ENCODE results near the gene ADAMTSL4. TPM values are rescaled to one million over a fixed set of nuclear protein-coding genes. Genes with fewer than 3 reads are reported as not detected.

ADAMTSL4 gene
- total RNA-seq, 3 donors from 2014 or later: 3.4 to 37.1 (median 10.2) TPM

DNA sequence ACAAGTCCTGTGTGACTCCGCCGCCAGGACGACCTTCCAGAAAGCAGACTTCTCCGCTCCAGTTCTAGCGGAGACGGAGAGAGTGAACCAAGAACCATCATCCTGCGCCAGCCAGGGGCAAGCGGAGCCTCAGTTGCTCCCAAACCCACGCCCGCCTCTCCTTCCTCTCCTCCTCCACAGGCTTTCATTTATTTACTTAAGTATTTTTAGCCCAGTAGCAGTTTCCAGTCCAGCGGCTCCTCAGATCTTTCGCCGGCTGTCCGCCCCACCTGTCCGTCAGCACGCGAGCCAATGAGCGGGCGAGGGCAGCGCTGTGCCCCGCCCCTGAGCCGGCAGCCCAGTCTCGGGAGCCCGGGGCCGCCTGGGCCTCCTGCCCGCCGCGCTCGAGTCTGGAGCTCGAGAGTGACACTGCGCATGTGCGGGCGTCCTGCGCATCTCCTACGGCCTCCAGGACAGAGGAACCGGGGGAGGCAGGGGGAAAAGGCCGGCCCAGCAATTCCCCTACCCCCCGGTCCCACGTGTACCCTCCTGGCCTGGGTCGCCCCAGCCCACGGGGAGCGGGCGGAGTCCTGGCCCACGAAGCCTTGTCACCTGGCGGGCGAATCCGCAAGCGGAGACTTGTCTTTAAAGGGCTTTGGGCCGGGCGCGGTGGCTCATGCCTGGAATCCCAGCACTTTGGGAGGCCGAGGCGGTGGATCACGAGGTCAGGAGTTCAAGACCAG, 33.7 kb upstream of the ADAMTSL4 start, which contains the start of gene FALEC:
Gene FALEC, plus strand, starts transcription at position 425 of the 722 bp plus-strand sequence.
- Histone ChIP-seq H3K36me3 (ENCODE audit: low read depth) (no peaks in the 10 kb centered on the region), H3K4me1 (ENCODE audit: low read depth) (peaks cover 16% of the 10 kb centered on the region), H3K9me3 (no peaks in the 10 kb centered on the region), H3K4me3 (peak within 1 kb of the TSS; percentile 12)
- TF ChIP-seq, protein P1, sequence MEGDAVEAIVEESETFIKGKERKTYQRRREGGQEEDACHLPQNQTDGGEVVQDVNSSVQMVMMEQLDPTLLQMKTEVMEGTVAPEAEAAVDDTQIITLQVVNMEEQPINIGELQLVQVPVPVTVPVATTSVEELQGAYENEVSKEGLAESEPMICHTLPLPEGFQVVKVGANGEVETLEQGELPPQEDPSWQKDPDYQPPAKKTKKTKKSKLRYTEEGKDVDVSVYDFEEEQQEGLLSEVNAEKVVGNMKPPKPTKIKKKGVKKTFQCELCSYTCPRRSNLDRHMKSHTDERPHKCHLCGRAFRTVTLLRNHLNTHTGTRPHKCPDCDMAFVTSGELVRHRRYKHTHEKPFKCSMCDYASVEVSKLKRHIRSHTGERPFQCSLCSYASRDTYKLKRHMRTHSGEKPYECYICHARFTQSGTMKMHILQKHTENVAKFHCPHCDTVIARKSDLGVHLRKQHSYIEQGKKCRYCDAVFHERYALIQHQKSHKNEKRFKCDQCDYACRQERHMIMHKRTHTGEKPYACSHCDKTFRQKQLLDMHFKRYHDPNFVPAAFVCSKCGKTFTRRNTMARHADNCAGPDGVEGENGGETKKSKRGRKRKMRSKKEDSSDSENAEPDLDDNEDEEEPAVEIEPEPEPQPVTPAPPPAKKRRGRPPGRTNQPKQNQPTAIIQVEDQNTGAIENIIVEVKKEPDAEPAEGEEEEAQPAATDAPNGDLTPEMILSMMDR (IDR thresholded peaks at IDR 0.05): no peak
- intact Hi-C loops (cut with DNase I, micrococcal nuclease): no loop called here
- peak; percentile 98 for ATAC-seq
- peak; percentile 95 to 98 (median 98) for DNase-seq

DNA sequence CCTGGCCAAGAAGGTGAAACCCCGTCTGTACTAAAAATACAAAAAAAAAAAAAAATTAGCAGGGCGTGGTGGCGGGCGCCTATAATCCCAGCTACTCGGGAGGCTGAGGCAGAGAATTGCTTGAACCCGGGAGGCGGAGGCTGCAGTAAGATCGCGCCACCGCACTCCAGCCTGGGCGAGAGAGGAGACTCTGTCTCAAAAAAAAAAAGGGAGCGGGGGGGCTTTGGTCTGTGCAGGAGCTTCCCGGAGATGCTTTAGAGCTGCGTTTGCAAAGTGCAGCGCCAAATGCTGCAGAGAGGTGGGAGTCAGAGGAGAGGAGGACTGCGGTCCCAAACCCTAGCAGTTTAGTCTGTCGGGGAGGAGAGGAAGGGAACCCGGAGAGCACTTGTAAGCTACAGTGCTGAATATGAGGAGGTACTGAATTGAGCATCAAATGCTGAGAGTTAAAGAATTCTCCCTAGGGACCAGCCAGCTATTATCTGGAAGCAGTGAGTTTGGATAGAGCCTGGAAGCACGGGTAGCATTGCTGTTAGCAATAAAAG, 33.1 kb upstream of the ADAMTSL4 start:
- Histone ChIP-seq H3K4me3 (no peak overlapping the region), H3K9me3 (no peaks in the 10 kb centered on the region), H3K36me3 (ENCODE audit: low read depth) (no peaks in the 10 kb centered on the region), H3K4me1 (ENCODE audit: low read depth) (peaks cover 16% of the 10 kb centered on the region)
- peak in 1 of 3 donors; percentile 17 for DNase-seq
- TF ChIP-seq, protein P1 (IDR thresholded peaks at IDR 0.05): no peak
- intact Hi-C loops (cut with DNase I, micrococcal nuclease): no loop called here
- ATAC-seq: peak; percentile 8

DNA sequence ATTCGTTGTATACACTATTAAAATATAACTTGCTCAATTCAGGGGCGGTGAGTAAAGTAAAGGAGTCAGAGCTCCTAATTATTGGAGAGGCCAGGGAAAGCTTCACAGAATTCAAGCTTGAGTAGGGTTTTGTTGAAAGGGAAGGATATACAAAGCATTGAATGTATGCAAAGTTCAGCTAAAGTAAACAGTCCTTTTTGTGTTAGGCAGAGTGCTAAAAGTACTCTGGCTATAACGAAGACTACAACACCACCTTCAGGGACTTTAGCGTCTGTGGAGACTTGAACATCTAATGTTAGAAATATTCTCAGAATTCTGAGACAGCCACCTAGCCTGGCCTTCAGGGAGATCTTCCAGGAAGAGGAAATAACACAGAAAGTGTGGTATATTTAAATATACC, 32.6 kb upstream of the ADAMTSL4 start:
- intact Hi-C loops (cut with DNase I, micrococcal nuclease): no loop called here
- H3K4me1 ChIP-seq (ENCODE audit: low read depth): peaks cover 16% of the 10 kb centered on the region
- DNase-seq (peak in 1 of 3 donors; percentile 25), ATAC-seq (peak; percentile 3)
- no peak overlapping the region for H3K4me3 ChIP-seq
- no peaks in the 10 kb centered on the region for H3K36me3 ChIP-seq (ENCODE audit: low read depth)
- TF ChIP-seq, protein P1 (IDR thresholded peaks at IDR 0.05): no peak
- H3K9me3 ChIP-seq: no peaks in the 10 kb centered on the region

DNA sequence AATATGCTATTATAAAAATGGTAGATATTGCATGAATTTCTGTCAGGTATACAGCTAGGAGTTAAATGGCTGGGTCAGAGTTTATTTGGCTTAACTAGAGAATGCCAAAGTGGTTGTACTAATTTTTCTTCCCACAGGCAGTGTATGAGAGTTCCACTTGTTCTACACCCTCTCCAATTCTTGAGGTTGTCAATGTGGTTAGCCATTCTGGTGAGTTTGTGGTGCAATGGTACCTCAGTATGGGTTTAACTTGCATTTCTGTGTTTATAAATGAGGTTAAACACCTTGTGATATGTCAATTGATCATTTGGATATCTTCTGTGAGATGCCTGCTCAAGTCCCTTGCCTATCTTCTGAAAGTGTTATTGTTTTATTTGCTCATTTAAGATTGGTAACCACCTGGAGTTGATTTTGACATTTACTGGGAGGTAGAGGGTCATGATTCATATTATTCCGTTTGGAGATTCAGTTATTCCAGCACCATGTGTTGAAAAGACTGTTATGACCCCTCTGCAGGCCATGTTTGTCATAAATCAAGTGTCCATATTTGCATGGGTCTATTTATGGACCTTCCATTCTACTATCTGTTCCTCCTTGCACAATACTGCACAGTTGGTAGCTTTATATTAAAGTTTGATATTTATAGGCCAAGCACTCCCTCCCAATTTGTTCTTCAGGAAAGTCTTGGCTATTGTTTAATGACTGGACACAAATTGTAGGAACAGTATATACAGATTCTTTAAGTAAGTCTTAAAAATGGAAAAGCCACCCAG, 27.8 kb upstream of the ADAMTSL4 start:
- H3K36me3 ChIP-seq (ENCODE audit: low read depth): no peaks in the 10 kb centered on the region
- no peak overlapping the region for H3K4me3 ChIP-seq
- H3K9me3 ChIP-seq: no peaks in the 10 kb centered on the region
- H3K4me1 ChIP-seq (ENCODE audit: low read depth): peaks cover 9% of the 10 kb centered on the region
- intact Hi-C loops (cut with DNase I, micrococcal nuclease): no loop called here
- TF ChIP-seq, protein P1 (IDR thresholded peaks at IDR 0.05): no peak
- no peak for DNase-seq
- no peak for ATAC-seq

DNA sequence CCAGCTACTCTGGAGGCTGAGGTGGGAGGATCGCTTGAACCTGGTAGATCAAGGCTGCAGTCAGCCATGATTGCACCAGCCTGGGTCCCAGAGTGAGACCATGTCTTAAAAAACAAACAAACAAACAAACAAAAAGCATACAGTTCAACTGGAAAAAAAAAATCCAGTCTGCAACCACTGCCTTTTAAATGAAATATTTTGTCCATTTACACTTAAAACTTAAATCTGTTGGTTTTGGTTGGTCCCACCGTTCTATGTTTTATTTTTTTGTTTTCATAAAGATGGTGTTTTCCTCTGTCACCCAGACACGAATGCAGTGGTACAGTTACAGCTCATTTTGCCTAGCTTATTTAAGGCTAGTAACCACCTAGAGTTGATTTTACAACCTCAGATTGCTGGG, 23.9 kb upstream of the ADAMTSL4 start:
- intact Hi-C loops (cut with DNase I, micrococcal nuclease): no loop called here
- TF ChIP-seq, protein P1 (IDR thresholded peaks at IDR 0.05): no peak
- no peak overlapping the region for H3K4me3 ChIP-seq
- DNase-seq (no peak), ATAC-seq (no peak)
- H3K4me1 ChIP-seq (ENCODE audit: low read depth): peaks cover 7% of the 10 kb centered on the region
- H3K36me3 ChIP-seq (ENCODE audit: low read depth): no peaks in the 10 kb centered on the region
- H3K9me3 ChIP-seq: no peaks in the 10 kb centered on the region
